Cardiac ventricle fibroblast (primary cell): ENCODE results near the gene PPP4R2. TPM values are rescaled to one million over a fixed set of nuclear protein-coding genes. Genes with fewer than 3 reads are reported as not detected.

Experiments used
- total RNA-seq: library from RNA; depleted of rRNA; stranded (reverse); fragments of >200 nt; gene quantifications from 2 replicates; pipeline ENCODE4 v1.2.3, GENCODE V29; 2015

PPP4R2 gene
- total RNA-seq = 32.3 and 32.7 TPM in 2 replicates

DNA sequence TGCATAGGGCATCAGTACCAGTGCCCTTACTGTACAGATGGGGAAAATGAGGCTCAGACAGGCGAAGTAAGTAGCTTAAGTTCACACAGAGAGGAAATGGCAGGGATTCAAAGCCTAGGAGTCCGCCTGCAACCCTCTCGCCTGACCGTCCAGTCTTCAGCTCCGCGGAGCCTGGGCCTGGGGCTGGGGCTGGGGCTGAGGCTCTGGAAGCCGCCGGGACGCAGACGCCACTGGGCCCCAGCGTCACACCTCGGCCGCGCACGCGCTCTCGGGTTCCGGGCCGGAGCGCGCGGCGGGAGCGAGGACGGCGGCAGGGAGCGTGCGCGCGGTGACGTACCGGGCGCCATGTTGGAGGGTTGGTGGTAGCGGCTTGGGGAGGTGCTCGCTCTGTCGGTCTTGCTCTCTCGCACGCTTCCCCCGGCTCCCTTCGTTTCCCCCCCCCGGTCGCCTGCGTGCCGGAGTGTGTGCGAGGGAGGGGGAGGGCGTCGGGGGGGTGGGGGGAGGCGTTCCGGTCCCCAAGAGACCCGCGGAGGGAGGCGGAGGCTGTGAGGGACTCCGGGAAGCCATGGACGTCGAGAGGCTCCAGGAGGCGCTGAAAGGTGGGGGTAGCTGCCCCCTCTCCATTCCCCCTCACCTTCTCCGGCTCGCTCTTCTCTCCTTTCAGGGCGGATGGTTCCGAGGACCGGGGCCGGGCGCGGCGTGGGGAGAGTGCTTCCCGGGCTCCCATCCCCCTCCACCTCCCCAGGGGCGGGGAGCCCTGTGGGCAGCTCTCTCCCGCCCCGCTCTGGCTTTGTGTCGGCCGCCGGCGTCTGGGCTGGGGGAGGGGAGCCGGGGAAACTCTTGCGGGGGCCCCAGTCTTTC is at the start of gene PPP4R2:
Gene PPP4R2 (plus strand): TSS at position 339 of the 861 bp plus-strand sequence. CDS start 227 bp downstream, at position 566.

GRCh38 chr3:73061416-73061815 is 64.8 kb downstream of the PPP4R2 start, which contains the start of gene EBLN2:
Gene EBLN2 (plus strand): TSS chr3:73061659. CDS start chr3:73062082, 423 bp downstream.

Other genes starting within 250 kb of the PPP4R2 start
- 15.1 and 25.0 TPM in 2 replicates for gene SHQ1, start 148.4 kb upstream of the PPP4R2 start, total RNA-seq
- gene GXYLT2, start 108.8 kb upstream of the PPP4R2 start, total RNA-seq = 56.9 and 93.2 TPM in 2 replicates
- 0.75 and 1.6 TPM in 2 replicates for gene EBLN2, start 64.8 kb downstream of the PPP4R2 start, total RNA-seq